ENCODE measurements around the gene DHX58.
A peak's percentile ranks its signal among the peaks of the same experiment; 100 is the strongest.

Gene DHX58

GRCh38 chr17:42081516-42082129 is 30.9 kb downstream of the DHX58 start:
- DNase-seq: no peak

- no peak for DNase-seq
Measured at GRCh38 chr17:42079541-42079940, 33.0 kb downstream of the DHX58 start.

GRCh38 chr17:42078396-42079043 is 34.0 kb downstream of the DHX58 start:
- DNase-seq: no peak

GRCh38 chr17:42077755-42078154 is 34.8 kb downstream of the DHX58 start:
- no peak for DNase-seq

GRCh38 chr17:42076797-42077559 is 35.5 kb downstream of the DHX58 start:
- DNase-seq: no peak

GRCh38 chr17:42075789-42076188 is 36.7 kb downstream of the DHX58 start:
- no peak for DNase-seq

- DNase-seq: no peak
Measured at GRCh38 chr17:42072323-42073187, 40.0 kb downstream of the DHX58 start.

GRCh38 chr17:42071810-42072209 is 40.7 kb downstream of the DHX58 start:
- no peak for DNase-seq

GRCh38 chr17:42068979-42069378 is 43.5 kb downstream of the DHX58 start:
- no peak for DNase-seq

GRCh38 chr17:42067371-42068091 is 45.0 kb downstream of the DHX58 start:
- DNase-seq: peak; percentile 59 to 61

GRCh38 chr17:42065201-42065600 is 47.3 kb downstream of the DHX58 start:
- no peak for DNase-seq

GRCh38 chr17:42062681-42063080 is 49.8 kb downstream of the DHX58 start:
- DNase-seq: no peak

GRCh38 chr17:42061646-42062487 is 50.6 kb downstream of the DHX58 start:
- no peak for DNase-seq

GRCh38 chr17:42060231-42060630 is 52.3 kb downstream of the DHX58 start:
- no peak for DNase-seq

GRCh38 chr17:42059815-42060214 is 52.7 kb downstream of the DHX58 start:
- DNase-seq: no peak

GRCh38 chr17:42058063-42058462 is 54.5 kb downstream of the DHX58 start:
- no peak for DNase-seq

- no peak for DNase-seq
Measured at GRCh38 chr17:42056635-42057034, 55.9 kb downstream of the DHX58 start.

GRCh38 chr17:42055496-42055895 is 57.0 kb downstream of the DHX58 start:
- DNase-seq: no peak

GRCh38 chr17:42055027-42055426 is 57.5 kb downstream of the DHX58 start:
- DNase-seq: no peak

- DNase-seq: no peak
Measured at GRCh38 chr17:42053731-42054500, 58.6 kb downstream of the DHX58 start.

All from inflammatory macrophage (primary cell).